ENCODE results near the gene USP6.

GRCh38 chr17:5115673-5116651, at the start of gene USP6:
- TF ChIP-seq CTCF (IDR thresholded peaks at IDR 0.05) (no peak), POLR2A (IDR thresholded peaks at IDR 0.05) (no peak)

All from right lobe of liver (tissue), 4 donors.